ENCODE measurements around the gene ZBTB7A. TPM values are rescaled to one million over a fixed set of nuclear protein-coding genes. Genes with fewer than 3 reads are reported as not detected.
"Not testable (repeated sequence)": the region's sequence is repeated elsewhere in the genome, so short reads cannot be mapped to it uniquely, and the experiment has no call there.

The ZBTB7A gene
- total RNA-seq, 4 donors from 2014 or later: 10.8 to 72.9 (median 14.1) TPM

DNA sequence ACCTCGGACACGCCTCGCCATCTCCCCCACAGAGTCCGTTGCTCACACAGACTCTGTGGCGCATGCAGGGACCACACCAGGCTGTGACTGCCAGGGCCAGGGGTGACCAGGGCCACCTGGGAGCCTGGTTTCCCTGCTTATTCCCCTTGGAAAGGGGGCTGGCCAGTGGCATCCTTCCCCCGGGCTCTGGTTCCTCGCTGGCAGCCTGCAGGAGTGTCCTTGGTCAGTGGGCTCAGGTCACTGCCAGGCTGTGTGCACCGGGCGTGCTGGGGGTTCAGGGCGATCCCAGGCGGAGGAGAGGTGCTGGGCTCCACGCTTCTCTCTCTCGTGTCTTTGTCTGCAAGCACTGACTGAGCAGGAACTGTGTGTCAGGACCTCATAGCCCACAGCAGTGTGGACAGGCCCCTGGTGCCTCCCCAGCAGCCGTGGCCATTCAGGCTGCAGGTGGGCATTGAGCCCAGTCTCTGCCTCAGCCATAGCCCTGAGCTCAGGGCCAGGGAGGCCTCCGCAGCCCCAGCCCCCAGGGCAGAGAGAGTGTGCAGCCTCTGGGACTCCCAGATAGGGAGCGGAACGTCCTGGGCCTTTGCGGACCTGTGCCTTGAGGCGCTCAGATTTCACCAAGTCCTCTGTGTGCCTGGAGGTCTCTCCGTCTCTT is 52.7 kb downstream of the ZBTB7A start:
- Histone ChIP-seq H3K4me1 (peaks cover 0 to 43% of the 10 kb centered on the region in 2 donors), H3K4me3 (no peak overlapping the region)

DNA sequence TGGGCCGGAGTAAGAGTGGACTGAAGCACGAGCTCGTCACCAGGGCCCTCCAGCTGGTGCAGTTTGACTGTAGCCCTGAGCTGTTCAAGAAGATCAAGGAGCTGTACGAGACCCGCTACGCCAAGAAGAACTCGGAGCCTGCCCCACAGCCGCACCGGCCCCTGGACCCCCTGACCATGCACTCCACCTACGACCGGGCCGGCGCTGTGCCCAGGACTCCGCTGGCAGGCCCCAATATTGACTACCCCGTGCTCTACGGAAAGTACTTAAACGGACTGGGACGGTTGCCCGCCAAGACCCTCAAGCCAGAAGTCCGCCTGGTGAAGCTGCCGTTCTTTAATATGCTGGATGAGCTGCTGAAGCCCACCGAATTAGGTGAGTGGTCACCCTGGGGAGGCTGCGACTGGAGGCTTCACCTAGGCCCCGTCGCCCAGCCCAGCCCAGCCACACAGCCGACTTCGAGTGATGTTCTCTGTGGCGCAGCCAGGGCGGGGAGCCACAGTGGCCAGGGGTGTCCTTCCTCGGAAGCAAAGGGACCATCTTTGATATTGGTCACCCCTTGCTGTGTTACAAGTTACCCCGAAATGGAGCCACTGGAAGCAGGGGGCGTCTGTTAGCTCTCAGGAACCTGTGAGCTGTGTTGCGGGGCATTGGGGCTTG is 53.6 kb downstream of the ZBTB7A start:
- DNase-seq: no peak
- peaks cover 0 to 47% of the 10 kb centered on the region in 2 donors for H3K4me1 ChIP-seq
- H3K9me3 ChIP-seq: no peaks in the 10 kb centered on the region
- no peak overlapping the region for H3K27ac ChIP-seq
- H3K27me3 ChIP-seq: no peaks in the 10 kb centered on the region
- no peak for TF ChIP-seq POLR2A (IDR thresholded peaks at IDR 0.05)
- TF ChIP-seq, protein P1, sequence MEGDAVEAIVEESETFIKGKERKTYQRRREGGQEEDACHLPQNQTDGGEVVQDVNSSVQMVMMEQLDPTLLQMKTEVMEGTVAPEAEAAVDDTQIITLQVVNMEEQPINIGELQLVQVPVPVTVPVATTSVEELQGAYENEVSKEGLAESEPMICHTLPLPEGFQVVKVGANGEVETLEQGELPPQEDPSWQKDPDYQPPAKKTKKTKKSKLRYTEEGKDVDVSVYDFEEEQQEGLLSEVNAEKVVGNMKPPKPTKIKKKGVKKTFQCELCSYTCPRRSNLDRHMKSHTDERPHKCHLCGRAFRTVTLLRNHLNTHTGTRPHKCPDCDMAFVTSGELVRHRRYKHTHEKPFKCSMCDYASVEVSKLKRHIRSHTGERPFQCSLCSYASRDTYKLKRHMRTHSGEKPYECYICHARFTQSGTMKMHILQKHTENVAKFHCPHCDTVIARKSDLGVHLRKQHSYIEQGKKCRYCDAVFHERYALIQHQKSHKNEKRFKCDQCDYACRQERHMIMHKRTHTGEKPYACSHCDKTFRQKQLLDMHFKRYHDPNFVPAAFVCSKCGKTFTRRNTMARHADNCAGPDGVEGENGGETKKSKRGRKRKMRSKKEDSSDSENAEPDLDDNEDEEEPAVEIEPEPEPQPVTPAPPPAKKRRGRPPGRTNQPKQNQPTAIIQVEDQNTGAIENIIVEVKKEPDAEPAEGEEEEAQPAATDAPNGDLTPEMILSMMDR (IDR thresholded peaks at IDR 0.05): no peak
- H3K36me3 ChIP-seq: no peaks in the 10 kb centered on the region
- intact Hi-C loops (cut with DNase I; ENCODE audit: low total_unique reads): no loop called here
- H3K4me3 ChIP-seq: no peak overlapping the region

More for the DNA sequence above, 52.7 kb downstream of the ZBTB7A start:
- intact Hi-C loops (cut with DNase I; ENCODE audit: low total_unique reads): no loop called here
- Histone ChIP-seq H3K9me3 (no peaks in the 10 kb centered on the region), H3K27me3 (no peaks in the 10 kb centered on the region), H3K36me3 (no peaks in the 10 kb centered on the region), H3K27ac (no peak overlapping the region)
- no peak for TF ChIP-seq POLR2A (IDR thresholded peaks at IDR 0.05)
- TF ChIP-seq, protein P1 (IDR thresholded peaks at IDR 0.05): no peak
- DNase-seq: no peak

DNA sequence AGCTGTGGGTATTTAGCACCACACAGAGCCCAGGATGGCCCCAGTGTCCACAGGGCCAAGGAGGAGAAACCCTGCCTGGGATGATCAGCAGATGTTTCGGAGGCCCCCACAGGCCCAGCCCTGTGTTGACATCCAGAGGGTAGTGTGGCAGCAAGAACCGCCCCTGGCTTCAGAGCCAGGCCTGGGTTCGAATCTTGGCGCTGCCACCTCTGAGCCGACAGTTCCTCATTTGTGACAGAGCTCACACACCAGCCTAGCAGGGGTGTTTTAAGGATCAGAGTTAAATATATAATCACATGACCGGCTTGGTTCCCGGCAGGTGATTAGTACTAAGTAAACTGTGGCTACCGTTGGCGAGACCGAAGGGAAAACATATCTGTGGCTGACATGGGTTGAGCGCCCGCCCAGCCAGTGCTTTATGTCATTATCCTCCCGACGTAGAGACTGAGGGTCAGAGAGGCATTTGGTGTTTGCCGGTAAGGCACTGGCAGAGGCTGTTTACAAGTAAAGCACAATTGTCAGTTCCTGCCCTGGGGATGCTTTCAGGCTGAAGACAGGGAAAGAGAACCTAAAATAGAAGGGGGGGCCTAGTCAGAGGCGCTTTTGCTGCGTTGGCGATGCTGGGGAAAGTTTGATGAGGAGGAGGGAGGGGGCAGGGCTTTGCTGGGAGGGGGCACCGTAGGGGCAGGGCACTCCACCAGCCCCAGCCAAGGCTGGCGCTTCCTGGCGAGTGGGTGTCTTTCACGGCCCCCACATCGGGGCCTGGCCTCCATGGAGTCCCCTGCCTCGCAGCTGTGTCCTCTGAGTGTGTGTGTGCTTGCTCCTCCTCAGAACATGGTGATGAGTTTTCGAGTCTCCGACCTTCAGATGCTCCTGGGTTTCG is 54.4 kb downstream of the ZBTB7A start:
- H3K36me3 ChIP-seq: no peaks in the 10 kb centered on the region
- DNase-seq: no peak
- H3K9me3 ChIP-seq: no peaks in the 10 kb centered on the region
- H3K27me3 ChIP-seq: no peaks in the 10 kb centered on the region
- intact Hi-C loops (cut with DNase I; ENCODE audit: low total_unique reads): no loop called here
- TF ChIP-seq, protein P1 (IDR thresholded peaks at IDR 0.05): no peak
- no peak for TF ChIP-seq POLR2A (IDR thresholded peaks at IDR 0.05)
- H3K27ac ChIP-seq: no peak overlapping the region
- H3K4me1 ChIP-seq: peaks cover 0 to 47% of the 10 kb centered on the region in 2 donors
- no peak overlapping the region for H3K4me3 ChIP-seq

DNA sequence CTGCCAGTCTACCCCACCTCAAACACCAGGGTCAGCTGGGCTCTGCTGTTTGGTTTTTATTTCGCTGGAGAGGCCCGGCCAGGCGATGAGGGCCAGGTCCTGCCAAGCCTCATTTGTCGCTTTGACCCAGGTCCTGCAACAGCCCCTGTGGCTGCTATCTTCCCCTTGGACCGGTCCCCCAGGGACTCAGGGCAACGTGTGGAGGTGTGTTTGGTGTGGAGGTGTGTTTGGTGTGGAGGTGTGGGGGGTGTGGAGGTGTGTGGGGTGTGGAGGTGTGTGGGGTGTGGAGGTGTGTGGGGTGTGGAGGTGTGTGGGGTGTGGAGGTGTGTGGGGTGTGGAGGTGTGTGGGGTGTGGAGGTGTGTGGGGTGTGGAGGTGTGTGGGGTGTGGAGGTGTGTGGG is 55.3 kb downstream of the ZBTB7A start:
- H3K4me3 ChIP-seq; H3K9me3 ChIP-seq; H3K27me3 ChIP-seq; H3K27ac ChIP-seq; intact Hi-C loops (cut with DNase I; ENCODE audit: low total_unique reads); DNase-seq; H3K36me3 ChIP-seq: not testable (repeated sequence)
- peaks cover 0 to 47% of the 10 kb centered on the region in 2 donors for H3K4me1 ChIP-seq

DNA sequence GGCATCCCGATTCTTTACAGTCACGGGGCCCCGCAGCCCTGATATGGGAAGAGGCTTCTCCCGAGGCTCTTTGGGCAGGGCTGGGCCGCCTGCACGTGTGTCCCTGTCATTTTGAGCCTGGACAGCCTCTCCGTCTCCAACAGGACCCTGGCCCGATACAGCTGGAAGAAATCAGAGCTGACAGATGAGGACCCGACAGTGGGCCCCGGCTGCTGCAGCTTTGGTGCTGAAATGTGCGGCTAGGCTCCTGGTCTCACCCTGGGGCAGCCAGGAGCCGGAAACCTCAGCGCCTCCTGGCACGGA is 55.9 kb downstream of the ZBTB7A start:
- intact Hi-C loops (cut with DNase I; ENCODE audit: low total_unique reads): no loop called here

More for the DNA sequence above, 55.9 kb downstream of the ZBTB7A start:
- no peak for DNase-seq
- H3K4me1 ChIP-seq: peaks cover 0 to 42% of the 10 kb centered on the region in 2 donors
- no peak overlapping the region for H3K4me3 ChIP-seq
- H3K36me3 ChIP-seq: no peaks in the 10 kb centered on the region
- H3K27me3 ChIP-seq: no peaks in the 10 kb centered on the region
- H3K27ac ChIP-seq: no peak overlapping the region
- TF ChIP-seq, protein P1 (IDR thresholded peaks at IDR 0.05): no peak
- no peak for TF ChIP-seq POLR2A (IDR thresholded peaks at IDR 0.05)
- H3K9me3 ChIP-seq: no peaks in the 10 kb centered on the region
